ENCODE data around the gene ZGPAT. TPM values are rescaled to one million over a fixed set of nuclear protein-coding genes. Genes with fewer than 3 reads are reported as not detected.

Gene ZGPAT
- total and polyA plus RNA-seq, 10 of the 15 experiments (the other 5 are each of a cell fraction or from before 2014, with no cell fraction given) = 0.58 to 52.9 (median 18.0) TPM

GRCh38 chr20:63663332-63664066 lies 44.3 kb upstream of the ZGPAT start:
- SMC1A ChIA-PET (ENCODE audit: uncharacterized antibody, unreplicated experiment) = interaction anchor here (0.6 kb wide), 1 partner anchor 477 kb away, joined by 4 read pairs; no protein-coding TSS in a partner anchor
- H3K9ac ChIP-seq (ENCODE audit: control insufficient read depth, insufficient read depth, low read length) = no peak overlapping the region
- in situ Hi-C loops (cut with MboI) = no loop called here

More at GRCh38 chr20:63663332-63664066, 44.3 kb upstream of the ZGPAT start:
- BruUV-seq (replicated peaks) = no TSS peak
- ChIA-PET POLR2A (no interaction called here), RAD21 (ENCODE audit: unreplicated experiment) (no interaction called here), CTCF (no interaction called here)
- no peak for FAIRE-seq
- H3K4me1 ChIP-seq (ENCODE audit: control insufficient read depth, insufficient read depth, low read length) = peaks cover 8% of the 10 kb centered on the region
- no peak overlapping the region for H2AFZ ChIP-seq (ENCODE audit: control insufficient read depth, low read depth, low read length)
- no peak overlapping the region for H3K27ac ChIP-seq (ENCODE audit: control insufficient read depth, insufficient read depth)
- TF ChIP-seq BMI1 (IDR thresholded peaks at IDR 0.05; ENCODE audit: borderline replicate concordance) = no peak
- TF ChIP-seq SIN3A (IDR thresholded peaks at IDR 0.05; ENCODE audit: low read depth, low read length) = no peak
- no peak for TF ChIP-seq TCF7 (IDR thresholded peaks at IDR 0.05; ENCODE audit: borderline replicate concordance)
- TF ChIP-seq BCL3 (IDR thresholded peaks at IDR 0.05; ENCODE audit: borderline replicate concordance, insufficient read depth, low read depth, low read length, poor library complexity, severe bottlenecking) = no peak
- TF ChIP-seq ZNF622 (IDR thresholded peaks at IDR 0.05) = no peak
- TF ChIP-seq ZZZ3 (IDR thresholded peaks at IDR 0.05; ENCODE audit: control insufficient read depth, insufficient read length, low read depth) = no peak
- no peak for TF ChIP-seq IKZF2 (IDR thresholded peaks at IDR 0.05)
- no peak for TF ChIP-seq KLF5 (IDR thresholded peaks at IDR 0.05; ENCODE audit: partially characterized antibody)
- no peak for TF ChIP-seq PAX8 (IDR thresholded peaks at IDR 0.05)
- no peak for TF ChIP-seq SMAD5 (IDR thresholded peaks at IDR 0.05; ENCODE audit: low read depth)
- TF ChIP-seq ELK1 (IDR thresholded peaks at IDR 0.05; ENCODE audit: low read depth, low read length) = no peak
- TF ChIP-seq PML (IDR thresholded peaks at IDR 0.05; ENCODE audit: low read length) = no peak
- no peak for TF ChIP-seq NFXL1 (IDR thresholded peaks at IDR 0.05; ENCODE audit: borderline replicate concordance)
- TF ChIP-seq CBX5 (IDR thresholded peaks at IDR 0.05; ENCODE audit: low read depth) = no peak
- no peak for TF ChIP-seq PAX5 (IDR thresholded peaks at IDR 0.05; ENCODE audit: borderline replicate concordance, low read depth, low read length)
- TF ChIP-seq SKIL (IDR thresholded peaks at IDR 0.05; ENCODE audit: low read depth, poor library complexity, severe bottlenecking) = no peak
- no peak for TF ChIP-seq CEBPB (IDR thresholded peaks at IDR 0.05; ENCODE audit: borderline replicate concordance in 1 of 2, low read depth in 2 of 2, low read length in 2 of 2)
- no peak for DNase-seq (ENCODE audit: low read depth, low spot score)
- WGBS (ENCODE audit: insufficient coverage, insufficient replicate concordance, low lambda C conversion rate, missing lambda C conversion rate) = 88% methylated on average over 26 of the region's 26 CpGs
- intact Hi-C loops (cut with micrococcal nuclease; ENCODE audit: unreplicated experiment) = no loop called here
- H3K4me2 ChIP-seq (ENCODE audit: control insufficient read depth, insufficient read depth) = no peak overlapping the region
- H3K36me3 ChIP-seq (ENCODE audit: control insufficient read depth in 2 of 2, insufficient read depth in 2 of 2, low read length in 1 of 2) = peaks cover 5 to 18% of the 10 kb centered on the region in 2 experiments; a peak in 3 of 4 replicates
- no peaks in the 10 kb centered on the region for H3K9me3 ChIP-seq (replicated peaks; ENCODE audit: control insufficient read depth, insufficient read depth, low read length)
- ATAC-seq = no peak
- peaks cover 9% of the 10 kb centered on the region for H3K79me2 ChIP-seq (ENCODE audit: control insufficient read depth, insufficient read depth, low read length)
- H3K4me3 ChIP-seq = no peak overlapping the region
- H3K27me3 ChIP-seq (replicated peaks in 1 of 2; ENCODE audit: control insufficient read depth in 2 of 2, insufficient read depth in 2 of 2, low read length in 1 of 2) = no peaks in the 10 kb centered on the region
- no peaks in the 10 kb centered on the region for H4K20me1 ChIP-seq (ENCODE audit: control insufficient read depth, insufficient read depth)

Data from GM12878 (cell line).